ENCODE results near the gene RAB11FIP4.

GRCh38 chr17:31511580-31511979 lies 120.1 kb downstream of the RAB11FIP4 start:
- TF ChIP-seq CTCF (IDR thresholded peaks at IDR 0.05; ENCODE audit: low read depth, low read length, poor library complexity, severe bottlenecking) (no peak), EZH2phosphoT487 (IDR thresholded peaks at IDR 0.05; ENCODE audit: borderline replicate concordance, low read length) (no peak)
